Stimulated activated CD8-positive, alpha-beta memory T cell treated with anti-CD3 and anti-CD28 coated beads, Interleukin-7, amount 100 ng/mL, for 48 hours (primary cell): ENCODE measurements around the gene TNFRSF14.
"Not testable (repeated sequence)": the region's sequence is repeated elsewhere in the genome, so short reads cannot be mapped to it uniquely, and the experiment has no call there.

Experiments
- DNase-seq, 2 donors: peaks; one replicate each; pipeline ENCODE4 v3.0.0-alpha.2; 2020; ENCODE audit warnings: low read depth in 1 of 2; ENCODE audit errors: extremely low read depth in 1 of 2

Gene TNFRSF14

DNA sequence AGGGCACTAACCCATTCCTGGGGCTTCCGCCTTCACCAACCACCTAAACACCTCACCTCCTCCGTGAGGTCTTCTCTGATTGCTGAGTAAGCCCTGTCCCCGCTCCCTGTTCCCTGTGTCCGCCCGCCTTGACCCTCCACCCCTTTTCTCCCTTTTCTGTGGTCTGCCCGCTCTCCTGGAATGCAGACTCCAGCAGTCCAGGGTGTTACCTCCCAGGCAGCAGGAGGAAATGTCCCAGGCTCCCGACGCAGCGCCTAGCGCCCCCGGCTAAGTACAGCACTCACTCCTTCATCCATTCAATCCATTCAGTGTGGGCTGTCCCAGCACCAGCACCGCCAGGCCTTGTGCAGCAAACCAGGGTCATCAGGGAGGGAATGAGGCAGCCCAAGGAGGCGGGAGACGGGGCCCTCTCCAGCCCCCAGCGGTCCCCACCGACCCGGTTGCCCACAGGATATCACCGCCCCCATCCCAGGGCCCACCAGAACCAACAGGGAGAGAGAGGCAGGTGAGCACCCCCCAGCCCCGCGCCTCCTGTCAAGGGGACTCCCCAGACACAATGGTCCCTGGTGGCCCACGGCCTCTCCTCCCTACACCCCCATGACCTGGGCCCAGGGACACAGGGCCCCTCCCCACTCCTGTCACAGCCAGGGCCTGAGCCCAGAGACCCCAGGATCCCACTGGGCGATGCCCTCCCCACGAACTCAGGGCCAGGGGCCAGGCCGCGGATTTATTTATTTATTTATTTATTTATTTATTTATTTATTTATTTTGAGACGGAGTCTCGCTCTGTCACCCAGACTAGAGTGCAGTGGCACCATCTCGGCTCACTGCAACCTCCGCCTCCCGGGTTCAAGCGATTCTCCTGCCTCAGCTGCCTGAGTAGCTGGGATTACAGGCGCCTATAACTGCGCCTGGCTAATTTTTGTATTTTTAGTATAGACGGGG, 10.2 kb downstream of the TNFRSF14 start:
- DNase-seq: no peak

DNA sequence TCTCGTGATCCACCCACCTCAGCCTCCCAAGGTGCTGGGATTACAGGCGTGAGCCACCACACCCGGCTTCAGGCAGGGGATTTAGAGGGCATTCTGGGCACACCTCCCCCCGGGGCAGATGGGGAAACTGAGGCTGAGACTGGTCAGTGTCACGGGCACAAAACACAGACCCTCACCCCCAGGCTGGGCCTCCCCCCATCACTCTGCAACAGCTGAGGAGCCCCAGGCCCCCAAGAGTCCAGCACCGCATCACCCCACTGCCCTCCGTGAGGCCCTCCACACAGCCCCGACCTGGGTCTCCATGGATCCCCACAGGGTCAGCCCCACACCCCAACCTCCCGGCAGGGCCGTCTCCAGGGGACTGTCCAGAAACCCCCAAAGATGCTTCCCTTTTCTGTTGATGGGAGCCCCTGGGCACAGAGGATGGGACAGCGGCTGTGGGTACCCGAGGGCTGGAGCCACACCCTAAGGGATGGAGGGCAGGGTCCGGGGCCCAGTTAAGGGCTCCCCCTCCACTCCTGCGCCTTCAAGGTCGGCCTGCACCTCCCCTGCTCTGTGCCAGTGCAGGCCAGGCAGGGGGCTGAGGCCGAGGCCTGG, 11.0 kb downstream of the TNFRSF14 start:
- DNase-seq: no peak

DNA sequence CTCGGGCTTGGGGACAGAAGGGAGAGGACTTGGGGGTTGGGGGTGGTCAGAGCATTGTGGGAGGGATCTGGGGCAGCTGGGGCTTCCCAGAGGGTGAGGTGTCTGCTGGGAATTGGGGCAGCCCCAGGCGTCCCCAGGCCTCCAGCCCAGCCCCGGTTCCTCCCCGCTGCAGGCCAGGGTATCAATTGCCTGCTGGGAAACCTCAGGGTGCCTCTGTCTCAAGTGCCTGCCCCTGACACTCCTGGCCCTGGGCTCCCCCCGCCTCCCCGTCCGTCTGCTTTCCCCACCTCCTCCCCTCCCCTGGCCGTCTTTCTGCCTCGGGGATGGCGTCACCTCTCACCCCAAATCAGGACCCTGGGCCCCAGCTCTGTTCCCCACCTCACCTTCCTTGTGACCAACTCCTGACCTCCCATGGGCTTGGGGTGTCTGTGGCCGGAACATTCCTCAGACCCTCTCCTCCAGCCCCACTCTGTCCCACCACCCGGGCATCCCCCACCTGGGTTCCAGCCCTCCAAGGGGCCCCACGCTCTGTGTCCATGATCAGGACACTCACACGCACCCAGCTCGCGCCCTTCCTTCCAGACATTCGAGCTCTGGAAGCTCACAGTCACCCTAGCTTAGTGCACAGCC, 12.1 kb downstream of the TNFRSF14 start:
- not testable (repeated sequence) for DNase-seq

DNA sequence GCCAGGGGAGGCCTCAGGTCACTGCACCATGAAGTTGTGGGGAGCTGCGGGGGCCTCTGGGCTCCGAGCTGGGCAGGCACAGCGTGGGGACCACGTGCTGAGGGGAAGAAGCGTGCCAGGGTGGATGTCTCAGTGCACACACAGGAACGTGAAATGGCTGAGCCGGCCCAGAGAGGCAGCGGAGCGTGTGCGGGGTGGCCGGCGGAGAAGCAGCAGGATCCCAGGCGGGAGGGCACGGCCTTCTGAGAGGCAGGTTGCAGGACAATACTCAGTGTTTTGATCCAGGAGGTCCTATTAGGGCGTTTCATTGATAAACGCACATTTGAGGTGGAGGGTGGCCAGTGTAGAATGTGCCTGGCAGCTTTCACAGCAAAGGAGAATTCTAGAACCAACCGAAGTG, 12.9 kb downstream of the TNFRSF14 start:
- DNase-seq: no peak

DNA sequence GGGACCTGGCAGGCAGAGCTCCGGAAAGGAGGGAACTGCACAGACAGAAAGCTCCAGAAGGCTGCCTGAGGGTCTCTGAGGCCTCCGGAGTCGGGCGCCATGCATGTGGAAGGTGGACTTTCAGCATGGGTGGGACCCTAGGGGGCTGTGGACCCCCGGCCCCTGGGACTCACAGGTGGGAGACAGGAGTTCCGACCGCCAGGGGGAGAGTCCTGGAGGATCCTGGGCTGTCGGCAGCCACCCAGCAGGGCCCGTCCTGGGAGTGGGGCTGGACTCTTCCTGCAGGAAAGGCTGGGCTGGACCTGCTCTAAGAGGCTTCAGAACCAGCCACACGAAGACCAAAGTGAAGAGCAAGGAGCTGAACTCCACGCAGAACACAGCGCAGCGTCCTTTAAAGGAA, 13.5 kb downstream of the TNFRSF14 start:
- not testable (repeated sequence) for DNase-seq

DNA sequence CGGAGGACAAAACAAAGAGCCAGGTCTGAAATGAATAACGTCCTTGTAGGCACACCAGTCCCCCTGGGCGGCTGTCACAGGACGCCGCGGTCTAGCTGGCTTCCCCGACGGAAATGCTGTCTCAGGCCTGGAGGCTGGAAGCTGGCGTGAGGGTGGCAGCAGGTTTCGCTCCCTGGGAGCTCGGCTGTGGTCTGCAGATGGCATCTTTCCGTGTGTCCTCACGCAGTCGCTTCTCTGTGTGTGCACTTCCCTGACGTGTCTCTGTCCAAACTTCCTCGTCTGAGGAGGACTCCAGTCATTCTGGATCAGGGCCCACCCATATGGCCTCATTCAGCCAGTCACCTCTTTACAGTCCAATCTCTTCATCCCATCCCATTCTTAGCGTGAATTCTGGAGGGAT, 14.2 kb downstream of the TNFRSF14 start:
- DNase-seq: no peak

DNA sequence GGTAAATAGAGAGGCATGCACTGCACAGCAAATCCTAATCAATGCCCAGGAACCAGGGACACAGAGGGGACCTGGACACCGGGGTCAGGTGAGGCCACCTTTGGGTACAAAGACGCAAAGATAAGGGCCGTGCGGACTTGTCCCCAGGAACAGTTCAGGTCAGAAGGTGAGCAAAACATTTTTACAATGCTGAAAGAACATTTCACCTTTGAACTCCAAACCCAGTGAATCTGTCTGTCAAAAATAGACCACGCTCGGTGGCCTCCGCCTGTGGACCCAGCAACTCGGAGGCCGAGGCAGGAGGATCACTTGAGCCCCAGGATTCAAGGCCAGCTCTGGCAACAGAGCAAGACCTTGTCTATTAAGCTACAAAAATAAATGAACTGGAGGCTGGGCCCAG, 15.2 kb downstream of the TNFRSF14 start:
- DNase-seq: no peak

DNA sequence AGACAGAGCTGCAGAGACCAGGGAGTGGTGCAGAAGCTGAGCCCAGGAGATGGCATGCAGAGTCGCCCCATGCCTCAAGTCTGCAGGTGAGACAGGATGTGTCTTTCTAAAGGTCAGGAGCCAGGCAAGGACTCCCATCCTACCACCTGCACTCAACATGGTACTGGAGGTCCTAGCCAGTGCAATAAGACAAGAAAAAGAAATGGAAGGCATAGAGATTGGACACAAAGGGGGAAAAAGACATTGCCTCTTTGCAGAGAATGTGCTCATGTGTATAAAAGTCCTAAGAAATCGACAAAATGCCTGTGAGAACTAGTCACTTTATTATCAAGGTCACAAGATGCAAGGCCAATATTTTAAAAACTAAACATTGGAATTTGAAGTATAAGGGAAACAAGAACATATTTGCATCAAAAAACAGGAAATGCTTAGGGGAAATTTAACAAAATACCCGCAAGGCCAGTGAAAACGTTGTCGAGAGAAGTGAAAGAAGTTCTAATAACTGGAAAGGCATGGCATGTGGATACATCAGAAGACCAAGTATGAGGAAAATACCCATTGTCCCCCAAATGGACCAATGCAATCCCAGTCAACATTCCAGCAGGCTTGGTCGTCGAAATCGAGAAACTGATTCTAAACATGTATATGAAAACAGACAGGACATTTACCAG, 17.2 kb downstream of the TNFRSF14 start:
- DNase-seq: no peak

DNA sequence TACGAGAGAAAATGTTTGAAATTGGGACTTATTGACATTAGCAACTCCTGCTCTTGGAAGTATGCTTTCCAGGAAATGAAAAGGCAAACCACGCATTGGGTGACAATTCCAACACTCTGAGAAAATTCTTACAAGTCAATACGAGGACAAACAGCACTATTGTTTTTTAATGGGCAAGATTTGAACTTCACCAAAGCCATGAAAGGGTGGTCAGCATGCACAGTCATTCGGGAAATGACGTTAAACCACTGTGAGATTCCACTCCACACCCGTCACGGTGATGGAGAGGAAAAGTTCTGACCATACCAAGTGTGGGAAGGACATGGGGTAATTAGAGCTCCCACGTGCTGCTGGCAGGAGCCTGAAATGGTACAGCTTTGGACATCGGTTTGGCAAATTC, 18.2 kb downstream of the TNFRSF14 start:
- no peak for DNase-seq

DNA sequence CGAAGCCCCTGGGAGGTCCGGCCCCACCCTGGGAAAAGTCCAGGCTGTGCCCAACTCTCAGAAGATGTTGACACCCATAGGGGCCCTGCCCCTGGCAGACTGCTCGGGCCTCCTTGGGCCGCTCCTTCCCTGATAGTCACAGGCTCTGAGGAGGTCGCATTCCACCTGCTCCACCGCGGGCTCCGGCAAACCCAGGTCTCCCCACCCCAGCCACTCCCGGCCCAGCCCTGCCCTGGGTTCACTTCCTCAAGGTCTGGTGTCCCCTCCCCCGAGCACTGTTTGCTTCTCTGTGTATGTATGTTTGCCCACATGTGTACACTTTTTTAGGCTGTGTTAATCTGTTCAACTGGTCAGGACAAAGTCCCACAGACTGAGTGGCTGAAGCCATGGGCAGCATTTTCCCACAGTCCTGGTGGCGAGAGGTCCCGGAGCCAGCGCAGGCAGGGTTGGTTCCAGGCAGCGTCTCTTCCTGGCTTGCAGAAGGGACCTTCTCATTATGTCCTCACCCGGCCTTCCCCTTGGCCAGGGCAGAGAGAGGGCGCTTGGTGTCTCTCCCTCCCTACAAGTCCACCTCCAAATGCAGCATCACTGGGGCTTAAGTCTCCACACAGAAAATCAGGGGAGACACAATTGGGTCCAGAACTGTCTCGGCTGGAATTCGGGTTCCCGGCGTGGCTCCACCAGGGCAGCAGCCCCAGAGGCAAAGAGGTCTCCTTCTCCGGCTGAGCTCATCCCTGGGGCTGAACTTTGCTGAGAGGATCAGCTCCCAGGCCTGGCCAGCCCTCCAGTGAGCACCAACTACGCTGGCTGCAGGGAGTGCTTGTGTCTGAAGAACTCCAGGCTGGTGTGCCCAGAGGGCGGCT, 19.9 kb downstream of the TNFRSF14 start:
- DNase-seq: no peak

DNA sequence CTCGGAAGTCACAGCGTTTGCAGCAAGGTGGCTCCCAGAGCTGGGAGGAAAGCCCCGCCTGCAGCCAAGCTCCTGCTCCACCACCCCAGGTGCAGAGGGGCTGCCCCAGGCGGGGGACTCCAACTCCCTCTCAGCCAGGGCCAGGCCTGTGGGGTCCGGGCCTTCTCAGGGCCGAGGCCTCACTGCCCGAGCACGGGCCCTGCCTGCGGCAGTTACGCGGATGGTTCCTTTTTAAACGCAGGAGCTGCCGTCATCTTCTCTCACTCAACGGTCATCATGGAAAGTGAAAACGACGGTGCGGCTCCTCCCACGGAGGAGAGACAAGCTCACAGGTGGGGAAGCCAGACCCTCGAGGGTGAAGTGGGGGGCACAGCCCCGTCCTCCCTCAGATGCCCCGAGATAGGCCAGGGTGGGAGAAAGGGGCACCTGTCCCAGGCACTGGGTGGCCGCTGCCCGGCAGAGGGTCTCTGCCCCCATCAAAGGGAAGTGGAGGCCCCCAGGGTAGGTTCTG, 21.4 kb downstream of the TNFRSF14 start:
- not testable (repeated sequence) for DNase-seq

DNA sequence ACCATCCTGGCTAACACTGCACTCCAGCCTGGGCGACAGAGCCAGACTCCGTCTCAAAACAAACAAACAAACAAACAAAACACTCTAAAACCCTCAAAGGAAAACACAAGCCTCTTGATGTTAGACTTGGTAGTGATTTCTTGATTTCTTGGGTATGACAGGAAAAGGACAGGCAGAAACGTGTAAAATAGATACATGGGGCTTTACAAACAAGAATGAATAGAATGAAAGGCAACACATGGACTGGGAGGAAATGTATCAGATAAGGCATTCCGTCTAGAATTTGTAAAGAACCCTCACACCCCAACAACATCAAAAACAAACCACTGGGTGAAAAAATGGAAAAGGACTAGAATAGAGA, 22.6 kb downstream of the TNFRSF14 start:
- no peak for DNase-seq

DNA sequence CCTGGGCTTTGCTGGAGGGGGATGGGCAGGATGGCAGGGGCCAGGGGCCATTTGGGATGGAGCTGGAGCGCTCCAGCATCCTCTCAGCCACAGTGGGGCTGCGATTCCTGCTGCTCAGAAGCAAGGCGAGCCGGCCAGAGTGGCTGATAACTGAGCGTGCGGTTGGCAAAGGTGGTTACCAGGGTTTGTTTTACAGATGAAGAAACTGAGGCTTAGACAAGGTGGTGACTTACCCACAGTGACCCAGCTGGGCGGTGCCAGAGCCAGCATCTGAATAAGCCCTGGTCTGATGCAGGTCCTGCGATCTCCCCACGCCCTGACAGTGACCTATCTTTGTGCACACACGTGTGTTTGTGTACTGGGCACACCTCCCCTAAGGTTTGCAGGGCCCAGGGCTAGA, 24.5 kb downstream of the TNFRSF14 start:
- no peak for DNase-seq

DNA sequence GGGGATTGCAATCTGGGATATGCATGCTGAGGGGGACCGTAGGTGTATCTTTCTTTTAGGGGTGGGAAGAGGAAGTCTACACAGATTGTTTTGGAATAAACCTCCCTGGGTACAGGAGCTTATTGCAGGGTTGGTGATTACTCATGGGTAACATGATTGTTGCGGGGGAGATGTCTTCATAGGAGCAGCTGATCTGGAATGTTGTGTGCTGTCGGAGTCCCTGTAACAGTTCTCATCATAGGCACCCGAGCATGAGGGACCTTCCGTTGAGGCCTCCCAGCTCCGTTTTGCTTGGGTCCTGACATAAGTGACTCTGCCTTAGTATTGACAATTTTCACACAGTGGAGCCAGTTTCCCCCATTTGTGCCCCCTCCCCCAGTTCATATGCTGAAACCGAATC, 26.2 kb downstream of the TNFRSF14 start:
- no peak for DNase-seq

DNA sequence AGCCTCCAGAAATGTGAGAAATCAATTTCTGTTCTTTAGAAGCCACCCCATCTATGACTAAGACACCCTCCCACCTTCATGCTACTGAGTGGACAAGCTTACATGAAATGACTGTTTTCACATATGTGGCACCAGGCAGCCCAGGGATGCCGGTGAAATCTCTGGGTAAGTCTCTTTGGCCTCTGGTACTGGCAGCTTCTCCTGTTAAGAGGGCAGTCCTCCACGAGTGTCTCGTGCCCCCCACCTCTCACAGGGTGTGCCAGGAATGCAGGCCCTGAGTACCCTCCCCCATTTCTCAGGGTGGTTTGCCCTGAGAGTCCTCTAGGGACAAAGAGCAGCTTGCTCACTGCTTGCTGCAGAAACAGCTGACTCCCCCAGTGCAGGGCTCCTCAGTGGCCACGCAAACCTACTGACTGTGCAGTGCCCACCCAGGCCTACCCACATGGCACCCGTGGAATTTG, 27.2 kb downstream of the TNFRSF14 start:
- no peak for DNase-seq

DNA sequence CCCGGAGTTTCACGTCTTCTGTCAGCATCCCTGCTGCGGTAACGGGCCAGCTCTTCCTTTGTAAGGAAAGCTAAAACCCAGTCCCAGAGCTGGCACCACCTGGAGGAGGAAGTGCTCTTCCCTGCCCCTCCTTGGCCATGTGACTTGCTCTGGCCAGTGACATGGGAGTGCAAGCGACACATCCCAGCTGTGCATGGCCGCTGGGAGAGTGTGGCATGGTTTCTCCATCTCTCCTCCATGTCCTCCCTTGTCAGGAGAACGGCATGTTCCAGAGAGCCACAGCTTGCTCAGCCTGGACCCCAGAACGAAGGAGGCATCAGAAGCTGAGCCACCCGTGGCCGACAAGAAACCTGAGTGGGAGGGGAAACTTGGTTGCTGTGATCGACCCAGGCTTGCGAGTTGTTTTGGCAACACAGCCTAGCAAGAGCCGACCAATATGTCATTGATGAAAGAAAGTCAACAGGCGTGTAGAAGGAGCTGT, 27.7 kb downstream of the TNFRSF14 start:
- DNase-seq: no peak

DNA sequence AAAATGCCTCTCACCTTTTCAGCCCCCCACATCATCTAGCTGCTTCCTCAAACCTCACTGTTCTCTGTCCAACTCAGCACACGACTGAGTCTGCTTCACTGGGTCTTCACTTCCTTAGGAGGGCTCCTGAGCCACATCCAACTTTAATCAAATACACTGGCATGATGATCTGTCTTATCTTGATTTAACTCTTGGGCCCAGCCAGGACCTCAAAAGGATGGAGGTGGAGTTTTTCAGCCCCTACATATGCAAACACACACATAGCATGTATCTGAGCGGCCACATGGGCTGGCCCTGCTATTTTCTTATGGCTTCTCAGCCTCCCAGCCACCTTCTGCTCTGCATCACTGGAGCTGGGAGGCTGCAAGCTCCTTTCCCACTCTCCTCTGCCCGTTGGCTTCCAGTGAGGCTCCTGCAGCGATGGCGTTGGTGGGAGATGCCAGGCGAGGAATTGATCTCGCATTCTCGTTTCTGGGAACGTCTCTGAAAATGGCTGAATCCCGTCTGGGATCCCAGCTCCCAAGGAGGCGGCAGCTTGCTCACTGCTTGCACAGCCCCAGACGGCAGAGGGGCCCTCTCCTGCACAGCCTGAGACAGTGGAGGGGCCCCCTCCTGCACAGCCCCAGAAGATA, 28.6 kb downstream of the TNFRSF14 start:
- no peak for DNase-seq

DNA sequence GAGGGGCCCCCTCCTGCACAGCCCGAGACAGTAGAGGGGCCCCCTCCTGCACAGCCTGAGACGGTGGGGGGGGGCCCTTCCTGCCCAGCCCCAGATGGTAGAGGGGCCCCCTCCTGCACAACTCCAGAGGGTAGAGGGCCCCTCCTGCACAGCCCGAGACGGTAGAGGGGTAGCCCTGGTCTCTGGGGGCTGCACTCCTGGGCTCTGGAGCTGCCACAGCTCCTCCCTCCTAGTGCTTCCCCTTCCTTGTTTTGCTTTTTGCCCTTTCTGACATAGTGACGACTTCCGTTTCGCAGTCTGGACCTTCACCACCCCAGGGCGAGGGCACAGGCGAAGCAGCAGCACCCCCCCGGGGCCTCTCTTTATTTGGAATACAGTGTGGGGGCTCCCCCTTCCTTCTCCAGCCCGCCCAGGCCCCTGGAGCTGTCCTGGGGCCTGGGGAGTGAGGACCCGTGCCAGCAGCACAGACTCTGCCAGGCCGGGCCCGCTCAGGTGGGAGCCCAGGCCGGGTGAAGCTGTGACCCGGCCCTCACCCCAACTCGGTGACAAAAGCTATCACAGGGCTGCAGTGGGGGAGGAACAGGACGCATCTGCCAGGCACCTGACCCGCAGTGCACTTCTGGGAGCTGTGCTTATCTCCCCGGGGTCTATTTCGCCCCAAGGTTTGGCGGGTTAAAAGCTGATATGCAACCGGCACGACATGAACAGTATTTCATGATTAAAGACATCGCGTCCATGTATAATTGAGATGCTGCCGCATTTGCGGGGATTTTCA, 29.3 kb downstream of the TNFRSF14 start:
- DNase-seq: peak in 1 of 2 donors; percentile 68
